ENCODE results near the gene H2AZ1. TPM values are rescaled to one million over a fixed set of nuclear protein-coding genes. Genes with fewer than 3 reads are reported as not detected.

H2AZ1 gene
- total RNA-seq, 1 experiment from 2014 or later: 372 TPM

- intact Hi-C loops (cut with micrococcal nuclease; ENCODE audit: unreplicated experiment): loop anchor here (1.0 to 5.0 kb wide), 3 partner anchors 57 to 386 kb away; partner anchors contain the start of gene LAMTOR3
- H3K79me2 ChIP-seq (ENCODE audit: low read depth): peaks cover 46% of the 10 kb centered on the region
- CTCF ChIA-PET: no interaction called here
- H4K20me1 ChIP-seq (ENCODE audit: insufficient read depth): peaks cover 8% of the 10 kb centered on the region
- H3K4me2 ChIP-seq: peak overlapping the region; percentile 95
- H3K27ac ChIP-seq: peak overlapping the region; percentile 80
- no peak for TF ChIP-seq EZH2 (IDR thresholded peaks at IDR 0.05; ENCODE audit: low read depth)
- TF ChIP-seq CTCF (conservative IDR thresholded peaks at IDR 0.05): peak; percentile 82
- POLR2A ChIA-PET (ENCODE audit: unreplicated experiment): interaction anchor here (0.6 to 0.7 kb wide), 4 partner anchors 22 to 548 kb away, joined by 3 to 10 read pairs (median 4); no protein-coding TSS in a partner anchor
- H3F3A ChIP-seq (ENCODE audit: insufficient read depth, low read depth): peaks cover 30% of the 10 kb centered on the region
- H3K4me1 ChIP-seq (replicated peaks; ENCODE audit: insufficient read depth): peaks cover 35% of the 10 kb centered on the region
- no peaks in the 10 kb centered on the region for H3K27me3 ChIP-seq (ENCODE audit: insufficient read depth, low read depth)
- H3K9me3 ChIP-seq (ENCODE audit: insufficient read depth, low read depth): no peaks in the 10 kb centered on the region
- peak overlapping the region; percentile 82 for H2AFZ ChIP-seq
- peaks cover 14% of the 10 kb centered on the region for H3K36me3 ChIP-seq (ENCODE audit: low read depth)
- no peaks in the 10 kb centered on the region for H3K9me2 ChIP-seq (ENCODE audit: insufficient read depth)
- TSS peak; percentile 68 for BruUV-seq (replicated peaks)
- H3K4me3 ChIP-seq: peak overlapping the region; percentile 90
- DNase-seq: peak; percentile 83 to 89
Observed at GRCh38 chr4:99949034-99949998, 759 bp downstream of the H2AZ1 start.

GRCh38 chr4:99947608-99948007, 2.5 kb downstream of the H2AZ1 start:
- Histone ChIP-seq H3K36me3 (ENCODE audit: low read depth) (peaks cover 21% of the 10 kb centered on the region), H2AFZ (no peak overlapping the region), H3K4me2 (peak overlapping the region; percentile 95), H3K79me2 (ENCODE audit: low read depth) (peaks cover 63% of the 10 kb centered on the region), H3K4me1 (replicated peaks; ENCODE audit: insufficient read depth) (peaks cover 35% of the 10 kb centered on the region), H3K4me3 (peak overlapping the region; percentile 90; the same call in 1 of the 2 replicates), H3K9me3 (ENCODE audit: insufficient read depth, low read depth) (no peaks in the 10 kb centered on the region), H3F3A (ENCODE audit: insufficient read depth, low read depth) (peaks cover 30% of the 10 kb centered on the region), H3K27ac (peak overlapping the region; percentile 77), H4K20me1 (ENCODE audit: insufficient read depth) (peaks cover 8% of the 10 kb centered on the region), H3K9me2 (ENCODE audit: insufficient read depth) (no peaks in the 10 kb centered on the region), H3K27me3 (ENCODE audit: insufficient read depth, low read depth) (no peaks in the 10 kb centered on the region)
- no peak for TF ChIP-seq EZH2 (IDR thresholded peaks at IDR 0.05; ENCODE audit: low read depth)
- no peak for TF ChIP-seq CTCF (conservative IDR thresholded peaks at IDR 0.05)
- intact Hi-C loops (cut with micrococcal nuclease; ENCODE audit: unreplicated experiment): loop anchor here (5.0 kb wide), 2 partner anchors 55 to 225 kb away; partner anchors contain the start of gene LAMTOR3
- no TSS peak for BruUV-seq (replicated peaks)
- no peak for DNase-seq
- POLR2A ChIA-PET (ENCODE audit: unreplicated experiment): no interaction called here
- CTCF ChIA-PET: no interaction called here

GRCh38 chr4:99947190-99947578, 2.9 kb downstream of the H2AZ1 start:
- ChIA-PET CTCF (no interaction called here), POLR2A (ENCODE audit: unreplicated experiment) (interaction anchor here (0.7 kb wide), 1 partner anchor 383 kb away, joined by 9 read pairs; no protein-coding TSS in a partner anchor)
- Histone ChIP-seq H3K36me3 (ENCODE audit: low read depth) (peaks cover 21% of the 10 kb centered on the region), H3K79me2 (ENCODE audit: low read depth) (peaks cover 67% of the 10 kb centered on the region), H3K9me2 (ENCODE audit: insufficient read depth) (no peaks in the 10 kb centered on the region), H3K4me1 (replicated peaks; ENCODE audit: insufficient read depth) (peaks cover 35% of the 10 kb centered on the region), H4K20me1 (ENCODE audit: insufficient read depth) (peaks cover 8% of the 10 kb centered on the region), H3K9me3 (ENCODE audit: insufficient read depth, low read depth) (no peaks in the 10 kb centered on the region), H3K27ac (peak overlapping the region; percentile 77), H2AFZ (peak overlapping the region; percentile 78), H3K4me2 (peak overlapping the region; percentile 95), H3K27me3 (ENCODE audit: insufficient read depth, low read depth) (no peaks in the 10 kb centered on the region), H3F3A (ENCODE audit: insufficient read depth, low read depth) (peaks cover 30% of the 10 kb centered on the region), H3K4me3 (peak overlapping the region; percentile 90)
- no peak for DNase-seq
- intact Hi-C loops (cut with micrococcal nuclease; ENCODE audit: unreplicated experiment): loop anchor here (5.0 kb wide), 2 partner anchors 55 to 225 kb away; partner anchors contain the start of gene LAMTOR3
- BruUV-seq (replicated peaks): no TSS peak
- TF ChIP-seq EZH2 (IDR thresholded peaks at IDR 0.05; ENCODE audit: low read depth) (no peak), CTCF (conservative IDR thresholded peaks at IDR 0.05) (no peak)
